HG03439 (cell line): Measurements from ENCODE around the gene MEI4.

ENCODE experiments used
- ATAC-seq: cut with Tn5 transposase; IDR thresholded peaks from one replicate; pipeline ENCODE4 v1.9.1; 2021; ENCODE audit warnings: mild to moderate bottlenecking, moderate library complexity; ENCODE audit not compliant: unreplicated experiment

Gene MEI4

DNA sequence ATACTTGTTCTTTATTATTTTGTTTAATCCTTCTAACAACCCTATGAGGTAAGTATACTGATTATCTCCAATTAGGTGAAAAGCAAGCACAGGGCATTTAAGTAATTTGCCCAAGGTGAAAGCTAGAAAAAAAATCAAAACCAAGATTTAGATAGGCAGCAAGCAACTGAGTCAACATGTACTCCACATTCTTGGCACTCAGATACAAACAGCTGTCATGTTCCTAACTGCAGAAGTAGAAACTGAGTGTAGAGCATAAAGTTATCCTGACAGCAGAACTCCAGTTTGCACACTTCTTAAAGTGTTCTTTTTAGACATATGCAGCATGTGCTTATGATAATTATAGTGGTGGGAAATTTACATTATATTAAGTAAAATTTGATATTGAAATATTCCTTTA lies 278.1 kb downstream of the MEI4 start:
- ATAC-seq: no peak

DNA sequence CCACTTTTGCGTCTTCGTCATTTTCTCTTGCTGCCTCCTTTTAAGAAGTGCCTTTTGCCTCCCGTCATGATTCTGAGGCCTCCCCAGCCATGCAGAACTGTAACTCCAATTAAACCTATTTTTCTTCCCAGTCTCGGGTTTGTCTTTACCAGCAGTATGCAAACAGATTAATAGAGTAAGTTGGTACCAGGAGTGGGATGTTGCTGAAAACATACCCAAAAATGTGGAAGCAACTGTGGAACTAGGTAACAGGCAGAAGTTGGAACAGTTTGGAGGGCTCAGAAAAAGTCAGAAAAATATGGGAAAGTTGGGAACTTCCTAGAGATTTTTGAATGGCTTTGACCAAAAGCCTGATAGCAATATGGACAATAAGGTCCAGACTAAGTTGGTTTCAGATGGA lies 309.2 kb downstream of the MEI4 start:
- no peak for ATAC-seq

DNA sequence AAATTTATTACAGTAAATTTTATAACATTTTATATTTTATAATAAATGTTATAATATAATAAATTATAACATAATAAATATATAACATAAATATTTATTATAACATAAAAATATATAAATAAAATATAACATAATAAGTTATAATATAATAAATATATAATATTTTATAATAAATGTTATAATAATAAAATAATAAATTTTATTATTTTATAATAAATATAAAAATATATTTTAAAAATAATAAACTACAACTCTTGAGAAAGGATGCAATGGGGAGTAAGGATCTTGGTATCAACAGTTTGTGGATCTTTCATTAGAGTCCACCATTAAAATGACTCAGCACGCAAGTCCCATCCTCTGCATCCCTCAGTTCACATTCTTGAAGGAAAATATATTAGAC lies 312.6 kb downstream of the MEI4 start:
- ATAC-seq: no peak

DNA sequence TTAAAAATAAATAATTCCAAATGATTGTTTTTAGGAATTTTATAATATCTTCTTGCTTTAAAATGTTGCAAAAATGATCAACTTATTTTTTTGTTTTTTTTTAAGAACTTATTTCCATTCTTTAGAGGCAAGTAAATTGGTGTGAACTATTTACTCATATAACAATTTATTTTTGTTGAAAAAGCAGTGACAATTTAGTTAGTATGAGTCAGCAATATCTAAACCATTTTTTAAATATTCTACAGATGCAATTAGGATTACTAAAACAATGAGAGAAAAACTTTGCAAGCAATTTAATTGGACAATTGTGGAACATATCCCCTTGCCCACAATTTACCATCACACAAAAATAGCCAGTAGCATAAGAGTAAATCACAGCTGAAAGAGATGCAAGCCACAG lies 319.5 kb downstream of the MEI4 start:
- ATAC-seq: no peak
